ENCODE data around the gene TSPAN15.
"Not testable (repeated sequence)": the region's sequence is repeated elsewhere in the genome, so short reads cannot be mapped to it uniquely, and the experiment has no call there.

TSPAN15 gene

DNA sequence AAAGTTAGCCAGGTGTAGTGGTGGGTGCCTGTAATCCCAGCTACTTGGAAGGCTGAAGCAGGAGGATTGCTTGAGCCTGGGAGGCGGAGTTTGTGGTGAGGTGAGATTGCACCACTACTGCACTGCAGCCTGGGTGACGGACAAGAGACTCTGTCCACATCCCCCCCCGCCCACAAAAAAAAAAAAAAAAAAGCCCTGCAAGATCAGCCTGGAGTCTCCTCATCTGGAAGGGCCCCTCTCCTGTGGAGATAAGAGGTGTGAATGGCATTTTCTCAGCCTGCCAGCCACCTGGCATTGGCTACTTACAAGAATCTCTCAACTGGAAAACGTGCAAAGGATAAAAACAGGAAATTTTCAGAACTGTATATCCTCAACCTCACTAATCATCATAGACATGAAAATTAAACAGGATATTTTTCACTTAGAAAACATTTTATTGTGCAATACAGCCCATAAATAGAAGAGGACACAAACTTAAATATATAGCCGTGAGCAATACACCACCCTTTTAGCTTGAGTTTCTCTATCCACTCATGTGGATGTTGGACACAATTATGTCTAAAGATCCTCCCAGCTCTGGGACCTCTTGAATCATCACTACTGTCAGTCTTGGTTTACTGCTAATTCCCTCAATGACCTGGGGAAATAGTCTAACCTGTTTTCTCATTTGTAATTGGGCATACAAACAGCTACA, 11.3 kb upstream of the TSPAN15 start:
- TF ChIP-seq, protein P1, sequence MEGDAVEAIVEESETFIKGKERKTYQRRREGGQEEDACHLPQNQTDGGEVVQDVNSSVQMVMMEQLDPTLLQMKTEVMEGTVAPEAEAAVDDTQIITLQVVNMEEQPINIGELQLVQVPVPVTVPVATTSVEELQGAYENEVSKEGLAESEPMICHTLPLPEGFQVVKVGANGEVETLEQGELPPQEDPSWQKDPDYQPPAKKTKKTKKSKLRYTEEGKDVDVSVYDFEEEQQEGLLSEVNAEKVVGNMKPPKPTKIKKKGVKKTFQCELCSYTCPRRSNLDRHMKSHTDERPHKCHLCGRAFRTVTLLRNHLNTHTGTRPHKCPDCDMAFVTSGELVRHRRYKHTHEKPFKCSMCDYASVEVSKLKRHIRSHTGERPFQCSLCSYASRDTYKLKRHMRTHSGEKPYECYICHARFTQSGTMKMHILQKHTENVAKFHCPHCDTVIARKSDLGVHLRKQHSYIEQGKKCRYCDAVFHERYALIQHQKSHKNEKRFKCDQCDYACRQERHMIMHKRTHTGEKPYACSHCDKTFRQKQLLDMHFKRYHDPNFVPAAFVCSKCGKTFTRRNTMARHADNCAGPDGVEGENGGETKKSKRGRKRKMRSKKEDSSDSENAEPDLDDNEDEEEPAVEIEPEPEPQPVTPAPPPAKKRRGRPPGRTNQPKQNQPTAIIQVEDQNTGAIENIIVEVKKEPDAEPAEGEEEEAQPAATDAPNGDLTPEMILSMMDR (IDR thresholded peaks at IDR 0.05; ENCODE audit: low read depth, low read length, missing control alignments) = no peak
- no peak overlapping the region for H3K4me3 ChIP-seq (ENCODE audit: low read depth, low read length)
- in situ Hi-C loops (cut with HindIII; ENCODE audit: low sequenced_read_pairs) = loop anchor here (10.0 kb wide), 1 partner anchor 55 kb away; no protein-coding TSS in a partner anchor
- DNase-seq (ENCODE audit: low read depth) = no peak

DNA sequence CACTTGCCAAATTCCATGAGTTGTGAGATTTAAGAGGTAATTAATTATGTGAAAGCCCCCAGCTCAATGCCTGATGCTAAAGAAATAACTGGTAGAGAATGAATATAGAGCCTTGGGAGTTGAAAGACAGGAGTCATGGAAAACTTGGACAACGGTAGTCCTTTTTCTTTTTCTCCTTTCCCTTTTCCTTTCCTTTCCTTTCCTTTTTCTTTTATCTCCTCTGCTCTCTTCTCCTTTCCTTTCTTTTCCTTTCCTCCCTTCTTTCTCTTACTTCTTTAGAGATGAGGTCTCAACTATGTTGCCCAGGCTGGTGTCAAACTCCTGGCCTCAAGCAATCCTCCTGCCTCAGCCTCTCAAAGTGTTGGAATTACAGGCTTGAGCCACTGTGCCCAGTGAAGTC, 7.9 kb upstream of the TSPAN15 start:
- TF ChIP-seq, protein P1 (IDR thresholded peaks at IDR 0.05; ENCODE audit: low read depth, low read length, missing control alignments) = no peak
- no peak for DNase-seq (ENCODE audit: low read depth)
- no peak overlapping the region for H3K4me3 ChIP-seq (ENCODE audit: low read depth, low read length)
- in situ Hi-C loops (cut with HindIII; ENCODE audit: low sequenced_read_pairs) = loop anchor here (10.0 kb wide), 1 partner anchor 51 kb away; no protein-coding TSS in a partner anchor

DNA sequence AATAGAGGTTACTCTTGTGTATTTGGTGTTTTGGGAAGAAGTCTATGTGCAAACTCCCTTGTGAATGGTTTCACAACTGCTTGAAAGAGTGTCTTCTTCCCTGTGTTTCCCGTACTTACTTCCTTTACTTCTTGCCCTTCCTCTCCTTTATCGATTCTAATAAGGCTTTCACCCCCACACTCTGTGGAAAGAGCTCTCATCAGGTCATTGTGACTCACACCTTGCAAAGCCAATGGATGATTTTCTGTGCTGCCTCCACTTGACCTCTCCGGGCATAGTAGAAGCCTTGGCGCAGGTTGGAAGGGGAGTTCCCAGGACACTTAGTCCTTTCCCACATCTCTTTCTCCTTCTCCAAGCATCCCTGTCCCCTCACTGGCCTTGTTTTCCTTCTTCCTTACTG, 6.2 kb upstream of the TSPAN15 start:
- in situ Hi-C loops (cut with HindIII; ENCODE audit: low sequenced_read_pairs) = loop anchor here (10.0 kb wide), 1 partner anchor 50 kb away; no protein-coding TSS in a partner anchor
- no peak overlapping the region for H3K4me3 ChIP-seq (ENCODE audit: low read depth, low read length)
- TF ChIP-seq, protein P1 (IDR thresholded peaks at IDR 0.05; ENCODE audit: low read depth, low read length, missing control alignments) = no peak
- no peak for DNase-seq (ENCODE audit: low read depth)

DNA sequence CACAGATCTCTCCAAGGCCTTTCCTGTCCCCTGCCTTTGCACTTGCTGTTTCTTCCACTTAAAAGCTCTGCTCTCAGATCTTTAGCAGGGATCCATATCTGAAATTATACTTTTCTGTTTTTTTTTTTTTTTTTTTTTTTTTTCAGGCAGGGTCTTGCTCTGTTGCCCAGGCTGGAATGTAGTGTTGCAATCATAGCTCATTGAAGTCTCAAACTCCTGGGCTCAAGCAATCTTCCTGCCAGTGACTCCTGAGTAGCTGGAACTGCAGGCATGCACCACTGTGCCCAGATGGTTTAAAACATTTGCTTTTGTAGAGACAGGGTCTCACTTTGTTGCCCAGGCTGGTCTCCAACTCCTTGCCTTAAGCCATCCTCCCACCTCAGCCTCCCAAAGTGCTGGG, 5.0 kb upstream of the TSPAN15 start:
- DNase-seq (ENCODE audit: low read depth) = no peak
- in situ Hi-C loops (cut with HindIII; ENCODE audit: low sequenced_read_pairs) = loop anchor here (10.0 kb wide), 1 partner anchor 49 kb away; no protein-coding TSS in a partner anchor
- H3K4me3 ChIP-seq (ENCODE audit: low read depth, low read length) = no peak overlapping the region
- TF ChIP-seq, protein P1 (IDR thresholded peaks at IDR 0.05; ENCODE audit: low read depth, low read length, missing control alignments) = no peak

DNA sequence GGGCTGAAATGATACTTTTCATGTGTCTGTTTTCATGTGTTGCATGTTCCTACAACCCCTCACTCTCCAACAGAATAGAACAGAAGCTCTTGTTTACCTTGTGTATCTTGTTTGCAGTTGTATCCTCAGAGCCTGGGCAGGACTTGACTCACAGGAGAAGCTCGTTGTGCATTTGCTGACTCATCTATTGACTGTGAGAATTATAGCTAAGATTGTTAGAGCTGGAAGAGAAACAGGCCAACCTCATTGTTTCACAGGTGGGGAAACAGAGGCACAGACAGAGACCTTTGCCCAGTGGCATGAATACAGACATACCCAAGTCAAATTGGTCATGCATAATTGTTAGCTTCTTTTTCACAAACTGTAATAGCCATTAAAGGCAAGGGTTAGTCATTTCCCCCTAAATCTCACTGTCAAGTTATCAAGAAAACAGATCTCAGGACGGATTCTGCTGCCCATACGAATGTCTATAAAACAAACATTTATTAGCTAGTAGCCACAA, 4.6 kb upstream of the TSPAN15 start:
- DNase-seq (ENCODE audit: low read depth) = no peak
- TF ChIP-seq, protein P1 (IDR thresholded peaks at IDR 0.05; ENCODE audit: low read depth, low read length, missing control alignments) = no peak
- in situ Hi-C loops (cut with HindIII; ENCODE audit: low sequenced_read_pairs) = loop anchor here (10.0 kb wide), 1 partner anchor 48 kb away; no protein-coding TSS in a partner anchor
- H3K4me3 ChIP-seq (ENCODE audit: low read depth, low read length) = no peak overlapping the region

DNA sequence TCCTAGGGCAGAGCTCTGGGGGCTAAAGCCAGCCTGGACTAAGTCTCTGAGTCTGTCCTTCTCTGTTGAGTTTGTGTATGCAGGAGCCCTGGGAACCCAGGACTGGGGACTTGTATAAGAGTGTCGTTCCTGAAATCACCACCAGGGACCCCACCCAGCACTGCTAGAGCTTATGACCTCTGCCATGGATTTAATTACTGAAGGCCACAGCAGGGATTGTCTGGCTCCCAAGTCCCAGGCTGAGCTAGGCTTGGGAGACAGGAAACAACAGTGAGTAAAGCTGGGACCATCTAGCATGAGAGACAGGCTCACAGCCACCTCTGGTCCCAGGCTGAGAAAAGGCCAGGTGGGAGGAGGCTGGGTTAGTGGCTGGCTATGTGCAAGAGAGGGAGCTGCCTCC, 1.4 kb upstream of the TSPAN15 start:
- no peak for DNase-seq (ENCODE audit: low read depth)
- no peak overlapping the region for H3K4me3 ChIP-seq (ENCODE audit: low read depth, low read length)
- in situ Hi-C loops (cut with HindIII; ENCODE audit: low sequenced_read_pairs) = loop anchor here (10.0 kb wide), 1 partner anchor 45 kb away; no protein-coding TSS in a partner anchor
- TF ChIP-seq, protein P1 (IDR thresholded peaks at IDR 0.05; ENCODE audit: low read depth, low read length, missing control alignments) = peak; percentile 53

DNA sequence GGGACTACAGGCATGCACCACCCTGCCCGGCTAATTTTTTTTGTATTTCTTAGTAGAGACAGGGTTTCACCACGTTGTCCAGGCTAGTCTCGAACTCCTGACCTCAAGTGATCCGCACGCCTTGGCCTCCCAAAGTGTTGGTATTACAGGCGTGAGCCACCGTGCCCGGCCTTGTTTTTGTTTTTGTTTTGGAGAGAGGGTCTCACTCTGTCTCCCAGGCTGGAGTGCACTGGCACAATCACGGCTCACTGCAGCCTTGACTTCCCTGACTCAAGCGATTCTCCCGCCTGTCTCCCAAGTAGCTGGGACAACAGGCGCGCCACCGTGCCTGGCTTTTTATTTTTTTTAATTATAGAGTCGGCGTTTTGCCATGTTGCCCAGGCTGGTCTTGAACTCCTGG, 870 bp upstream of the TSPAN15 start:
- H3K4me3 ChIP-seq (ENCODE audit: low read depth, low read length); in situ Hi-C loops (cut with HindIII; ENCODE audit: low sequenced_read_pairs); DNase-seq (ENCODE audit: low read depth): not testable (repeated sequence)

Measured in astrocyte of the cerebellum (primary cell).